Transverse colon (tissue), 3 donors: ENCODE results near the gene PUSL1.

Experiments
- POLR2A ChIP-seq: fragments of 450-650 bp; IDR thresholded peaks from one replicate; pipeline ENCODE4 v1.6.1; 2016; ENCODE audit warnings: antibody characterized with exemption, mild to moderate bottlenecking, moderate library complexity
- TF ChIP-seq, protein P1 (sequence below), 5 experiments: fragments of 200-600 bp in 3 of 5; fragments of 450-650 bp in 2 of 5; sonication (generic) in 3 of 5; IDR thresholded peaks; 1 replicate in 2 of 5; 2 replicates in 3 of 5; pipeline ENCODE4 v1.5.1; 2016 to 2017; ENCODE audit warnings: antibody characterized with exemption in 5 of 5, inconsistent platforms in 3 of 5, mild to moderate bottlenecking in 2 of 5, moderate library complexity in 1 of 5

DNA sequence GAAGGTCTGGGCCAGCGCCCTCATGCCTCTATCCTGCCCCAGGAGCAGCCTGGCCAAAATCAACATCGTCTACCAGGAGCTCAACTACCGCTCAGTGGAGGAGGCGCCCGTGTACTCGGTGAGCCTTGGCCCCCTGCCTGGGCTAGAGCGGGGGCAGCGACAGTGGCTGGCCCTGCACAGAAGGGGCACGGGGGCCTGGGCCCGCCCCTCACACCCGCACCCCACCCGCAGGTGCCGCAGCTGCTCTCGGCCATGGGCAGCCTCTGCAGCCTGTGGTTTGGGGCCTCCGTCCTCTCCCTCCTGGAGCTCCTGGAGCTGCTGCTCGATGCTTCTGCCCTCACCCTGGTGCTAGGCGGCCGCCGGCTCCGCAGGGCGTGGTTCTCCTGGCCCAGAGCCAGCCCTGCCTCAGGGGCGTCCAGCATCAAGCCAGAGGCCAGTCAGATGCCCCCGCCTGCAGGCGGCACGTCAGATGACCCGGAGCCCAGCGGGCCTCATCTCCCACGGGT lies 17.3 kb upstream of the PUSL1 start:
- TF ChIP-seq, protein P1, sequence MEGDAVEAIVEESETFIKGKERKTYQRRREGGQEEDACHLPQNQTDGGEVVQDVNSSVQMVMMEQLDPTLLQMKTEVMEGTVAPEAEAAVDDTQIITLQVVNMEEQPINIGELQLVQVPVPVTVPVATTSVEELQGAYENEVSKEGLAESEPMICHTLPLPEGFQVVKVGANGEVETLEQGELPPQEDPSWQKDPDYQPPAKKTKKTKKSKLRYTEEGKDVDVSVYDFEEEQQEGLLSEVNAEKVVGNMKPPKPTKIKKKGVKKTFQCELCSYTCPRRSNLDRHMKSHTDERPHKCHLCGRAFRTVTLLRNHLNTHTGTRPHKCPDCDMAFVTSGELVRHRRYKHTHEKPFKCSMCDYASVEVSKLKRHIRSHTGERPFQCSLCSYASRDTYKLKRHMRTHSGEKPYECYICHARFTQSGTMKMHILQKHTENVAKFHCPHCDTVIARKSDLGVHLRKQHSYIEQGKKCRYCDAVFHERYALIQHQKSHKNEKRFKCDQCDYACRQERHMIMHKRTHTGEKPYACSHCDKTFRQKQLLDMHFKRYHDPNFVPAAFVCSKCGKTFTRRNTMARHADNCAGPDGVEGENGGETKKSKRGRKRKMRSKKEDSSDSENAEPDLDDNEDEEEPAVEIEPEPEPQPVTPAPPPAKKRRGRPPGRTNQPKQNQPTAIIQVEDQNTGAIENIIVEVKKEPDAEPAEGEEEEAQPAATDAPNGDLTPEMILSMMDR (IDR thresholded peaks at IDR 0.05) = no peak
- TF ChIP-seq POLR2A = no peak
